HEK293T (cell line): Measurements from ENCODE around the gene ARHGAP8.

ENCODE experiments used
- BHLHE40 ChIP-seq: fragments of 450-650 bp; IDR thresholded peaks from 2 replicates; pipeline ENCODE4 v1.6.1; 2016; ENCODE audit warnings: mild to moderate bottlenecking, moderate library complexity, borderline replicate concordance
- ELF4 ChIP-seq: fragments of 450-650 bp; IDR thresholded peaks from 2 replicates; pipeline ENCODE4 v1.6.1; 2017; ENCODE audit warnings: antibody characterized with exemption
- FOXA1 ChIP-seq: fragments of 450-650 bp; IDR thresholded peaks from 2 replicates; pipeline ENCODE4 v1.6.1; 2016; ENCODE audit warnings: mild to moderate bottlenecking
- FOXK2 ChIP-seq: fragments of 450-650 bp; IDR thresholded peaks from 2 replicates; pipeline ENCODE4 v1.6.1; 2016; ENCODE audit warnings: mild to moderate bottlenecking
- FOXM1 ChIP-seq: fragments of 450-650 bp; IDR thresholded peaks from 2 replicates; pipeline ENCODE4 v1.6.1; 2017; ENCODE audit warnings: mild to moderate bottlenecking, borderline replicate concordance
- HDGF ChIP-seq: fragments of 450-650 bp; IDR thresholded peaks from 2 replicates; pipeline ENCODE4 v1.6.1; 2017; ENCODE audit warnings: antibody characterized with exemption, borderline replicate concordance
- SP1 ChIP-seq: fragments of 450-650 bp; IDR thresholded peaks from 2 replicates; pipeline ENCODE4 v1.6.1; 2017
- SUZ12 ChIP-seq: fragments of 450-650 bp; IDR thresholded peaks from 2 replicates; pipeline ENCODE4 v1.6.1; 2016; ENCODE audit warnings: mild to moderate bottlenecking
- ZNF384 ChIP-seq: fragments of 450-650 bp; IDR thresholded peaks from 2 replicates; pipeline ENCODE4 v1.6.1; 2016

GRCh38 chr22:44737406-44738346 is 14.7 kb upstream of the ARHGAP8 start:
- TF ChIP-seq SP1 (no peak), ZNF384 (no peak), FOXM1 (no peak), ELF4 (no peak), SUZ12 (no peak), BHLHE40 (no peak), HDGF (no peak), FOXA1 (no peak), FOXK2 (no peak)
